A549 (cell line): ENCODE data around the gene OVCH1. TPM values are rescaled to one million over a fixed set of nuclear protein-coding genes. Genes with fewer than 3 reads are reported as not detected.
"Not testable (repeated sequence)": the region's sequence is repeated elsewhere in the genome, so short reads cannot be mapped to it uniquely, and the experiment has no call there.

ENCODE experiments used
- ATAC-seq, 2 experiments: fragments of 200-7000 bp in 1 of 2; fragments of >200 bp in 1 of 2; cut with Nextera tagmentation in 1 of 2; cut with Tn5 transposase in 1 of 2; 3 replicates each; pipeline versions ENCODE4 v1.8.0 to v1.9.1; 2018 to 2020; ENCODE audit warnings: mild to moderate bottlenecking in 1 of 2, moderate library complexity in 1 of 2
- CTCF ChIA-PET: fragments of 300-600 bp; sonication (Branson Sonifier 250); formaldehyde crosslinking; extraction: SDS; loops from one replicate; lab custom pipeline; 2021; ENCODE audit warnings: antibody characterized with exemption, inconsistent platforms; lab: Yijun Ruan, JAX
- POLR2A ChIA-PET: fragments of 350-600 bp; formaldehyde crosslinking; extraction: SDS; loops from one replicate; lab custom pipeline; 2021; ENCODE audit warnings: antibody characterized with exemption, inconsistent platforms; lab: Yijun Ruan, JAX
- DNase-seq, 2 experiments: peaks; one replicate each; pipeline versions ENCODE4 v3.0.0 to v3.0.0-alpha.2; 2011 to 2016; ENCODE audit warnings: low read depth in 1 of 2, low spot score in 1 of 2
- FAIRE-seq: peaks from 2 replicates; lab custom pipeline; 2011; peaks lifted over from hg19 to GRCh38; lab: Jason Lieb, UNC
- H3K27ac ChIP-seq, 2 experiments: fragments of >200 bp; sonication (Bioruptor Twin); formaldehyde crosslinking; 3 replicates each; pipeline ENCODE4 v1.5.1; 2016 to 2017
- H3K4me1 ChIP-seq: fragments of >200 bp; sonication (Bioruptor Twin); formaldehyde crosslinking; 3 replicates; pipeline ENCODE4 v1.6.1; 2016
- H3K4me2 ChIP-seq: fragments of >200 bp; sonication (Bioruptor Twin); formaldehyde crosslinking; 3 replicates; pipeline ENCODE4 v1.6.1; 2016
- H3K4me3 ChIP-seq: fragments of >200 bp; sonication (Bioruptor Twin); formaldehyde crosslinking; 3 replicates; pipeline ENCODE4 v1.5.1; 2016
- H3K9me3 ChIP-seq: fragments of >200 bp; sonication (Bioruptor Twin); formaldehyde crosslinking; 3 replicates; pipeline ENCODE4 v1.6.1; 2016
- BHLHE40 ChIP-seq: IDR thresholded peaks from 2 replicates; pipeline ENCODE4 v1.6.1; 2012; ENCODE audit warnings: low read depth, low read length, inconsistent platforms
- CBX2 ChIP-seq: fragments of 200-600 bp; sonication (generic); IDR thresholded peaks from 2 replicates; pipeline ENCODE4 v1.6.1; 2016; ENCODE audit warnings: low read depth, mild to moderate bottlenecking, borderline replicate concordance
- CEBPB ChIP-seq, 2 experiments: fragments of >200 bp in 1 of 2; sonication (Bioruptor Twin) in 1 of 2; formaldehyde crosslinking in 1 of 2; IDR thresholded peaks; 2 replicates each; pipeline ENCODE4 v1.6.1; 2012 to 2016
- ELK1 ChIP-seq: fragments of 150-350 bp; IDR thresholded peaks from 2 replicates; pipeline ENCODE4 v1.6.1; 2014; ENCODE audit warnings: low read depth, mild to moderate bottlenecking, low read length
- FOXS1 ChIP-seq: fragments of 250-450 bp; sonication (Bioruptor Pico); IDR thresholded peaks from 2 replicates; pipeline ENCODE4 v1.5.0; 2020; ENCODE audit warnings: mild to moderate bottlenecking, moderate library complexity
- HOXA7 ChIP-seq: fragments of 250-450 bp; sonication (Bioruptor Pico); IDR thresholded peaks from 2 replicates; pipeline ENCODE4 v1.5.0; 2020; ENCODE audit warnings: mild to moderate bottlenecking, moderate library complexity
- JUN ChIP-seq, 2 experiments: fragments of >200 bp; sonication (Bioruptor Twin); formaldehyde crosslinking; IDR thresholded peaks; 2 replicates in 1 of 2; 3 replicates in 1 of 2; pipeline ENCODE4 v1.6.1; 2016 to 2017
- NPAS2 ChIP-seq: fragments of 250-450 bp; sonication (Bioruptor Pico); IDR thresholded peaks from 2 replicates; pipeline ENCODE4 v1.8.0; 2022; ENCODE audit warnings: mild to moderate bottlenecking, moderate library complexity, borderline replicate concordance
- NR3C1 ChIP-seq: fragments of >200 bp; sonication (Bioruptor Twin); formaldehyde crosslinking; IDR thresholded peaks from 3 replicates; pipeline ENCODE4 v1.6.1; 2017
- POLR2AphosphoS2 ChIP-seq: conservative IDR thresholded peaks from 2 replicates; pipeline ENCODE4 v1.6.1; 2012; ENCODE audit warnings: low read length, improper control_type of control experiment, inconsistent platforms
- REST ChIP-seq: fragments of 200-600 bp; sonication (generic); IDR thresholded peaks from 2 replicates; pipeline ENCODE4 v1.6.1; 2016; ENCODE audit warnings: antibody characterized with exemption, mild to moderate bottlenecking, moderate library complexity
- RNF2 ChIP-seq: fragments of 200-600 bp; sonication (generic); IDR thresholded peaks from 2 replicates; pipeline ENCODE4 v1.6.1; 2016; ENCODE audit warnings: low read depth, mild to moderate bottlenecking, antibody characterized with exemption, moderate library complexity, borderline replicate concordance
- TFCP2L1 ChIP-seq: fragments of 250-450 bp; sonication (Bioruptor Pico); IDR thresholded peaks from 2 replicates; pipeline ENCODE4 v1.5.0; 2021; ENCODE audit warnings: mild to moderate bottlenecking
- ZC3H11A ChIP-seq: fragments of 450-650 bp; IDR thresholded peaks from 2 replicates; pipeline ENCODE4 v1.6.1; 2014; ENCODE audit warnings: antibody characterized with exemption, mild to moderate bottlenecking
- WGBS: methylation state at CpG from one replicate; pipeline ENCODE4 v1.1.6; 2017; ENCODE audit errors: missing lambda C conversion rate; 5-methylcytosine and 5-hydroxymethylcytosine counted together
- polyA plus RNA-seq, 4 experiments: library from polyadenylated mRNA; depleted of rRNA in 3 of 4; stranded (reverse); fragments of >200 nt; fragmentation: RNase III in 1 of 4; extraction: RNeasy Plus Mini Kit Qiagen cat#74134 plus additional on column Dnase treatment in 1 of 4; gene quantifications; 2 replicates in 3 of 4; 3 replicates in 1 of 4; pipeline ENCODE4 v1.2.3, GENCODE V29; 2011 to 2017
- TF ChIP-seq, protein P1 (sequence below): IDR thresholded peaks from 2 replicates; pipeline ENCODE4 v1.6.1; 2012; ENCODE audit warnings: low read depth, borderline replicate concordance

The OVCH1 gene
- polyA plus RNA-seq, 2 of the 4 experiments (the other 2 are of a cell fraction) = not detected

DNA sequence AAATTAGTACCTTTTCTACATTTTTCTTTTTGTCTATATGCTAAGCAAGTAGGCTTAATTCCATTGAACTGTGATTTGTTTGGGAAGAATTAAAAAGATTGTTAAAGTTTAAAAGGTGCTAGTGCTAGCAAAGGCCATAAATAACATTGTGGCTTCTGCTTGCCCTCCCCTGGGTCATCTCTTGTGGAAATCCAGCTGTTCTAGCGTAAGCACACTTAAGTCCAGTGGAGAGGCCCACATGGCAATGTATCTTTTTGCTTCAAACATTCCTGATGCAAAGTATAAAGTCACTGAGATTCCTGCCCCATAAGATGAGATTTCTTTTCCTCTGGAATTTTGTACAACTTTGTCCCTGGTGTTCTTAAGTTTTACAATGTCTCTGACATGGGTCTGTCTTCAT is 102.1 kb downstream of the OVCH1 start:
- ATAC-seq (no peak), FAIRE-seq (no peak), DNase-seq (no peak)
- no peak overlapping the region for H3K4me2 ChIP-seq
- H3K4me3 ChIP-seq = no peak overlapping the region
- no peaks in the 10 kb centered on the region for H3K4me1 ChIP-seq
- WGBS = 52% methylated on average over 1 of the region's 1 CpG
- CTCF ChIA-PET = no interaction called here
- H3K9me3 ChIP-seq = no peaks in the 10 kb centered on the region
- TF ChIP-seq CBX2 (no peak), POLR2AphosphoS2 (no peak), RNF2 (no peak), BHLHE40 (no peak), NPAS2 (CRISPR knock-in tag) (no peak), CEBPB (IDR thresholded peaks at IDR 0.05) (no peak), HOXA7 (CRISPR knock-in tag) (no peak), TFCP2L1 (CRISPR knock-in tag) (no peak), ZC3H11A (no peak), REST (no peak), ELK1 (no peak), NR3C1 (no peak), FOXS1 (CRISPR knock-in tag) (no peak)
- no peak overlapping the region for H3K27ac ChIP-seq
- POLR2A ChIA-PET = no interaction called here

- H3K4me1 ChIP-seq, H3K9me3 ChIP-seq, ATAC-seq, H3K4me3 ChIP-seq, POLR2A ChIA-PET, DNase-seq, CTCF ChIA-PET, H3K4me2 ChIP-seq, H3K27ac ChIP-seq, FAIRE-seq: not testable (repeated sequence)
- 11% methylated on average over 3 of the region's 3 CpGs for WGBS
These were observed 107.1 kb downstream of the OVCH1 start for GRCh38 chr12:29390419-29390818.

DNA sequence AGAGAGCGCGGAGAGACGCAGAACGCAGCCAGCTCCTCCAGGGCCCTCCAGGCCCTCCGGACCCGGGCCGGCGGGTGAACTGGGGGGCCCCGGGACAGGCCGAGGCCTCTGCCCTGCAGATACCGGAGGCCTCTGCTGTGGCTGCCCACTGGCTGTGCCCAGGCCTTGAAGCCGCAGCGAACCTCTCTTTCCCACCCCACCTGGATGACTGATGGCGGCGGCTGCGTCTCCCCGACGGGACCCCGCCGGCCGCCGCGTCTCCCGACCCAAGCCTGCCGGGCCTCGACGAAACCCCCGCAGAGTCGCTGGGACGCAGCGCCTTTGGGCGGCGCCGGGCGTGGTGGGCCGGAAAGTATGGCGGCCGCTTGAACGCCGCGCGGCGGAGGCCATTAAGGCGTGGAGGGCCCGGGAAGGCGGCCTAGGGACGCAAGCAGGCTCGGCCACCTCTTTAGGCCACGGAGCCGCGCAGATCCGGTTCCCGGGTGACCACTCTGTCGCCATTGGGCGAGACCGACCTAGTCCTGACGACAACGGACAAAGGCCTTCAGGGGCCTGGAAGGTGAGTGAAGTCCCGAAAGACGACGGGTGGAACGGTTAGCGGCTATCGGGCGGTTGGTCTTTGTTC is 108.1 kb downstream of the OVCH1 start:
- no peak for FAIRE-seq
- ChIA-PET CTCF (no interaction called here), POLR2A (no interaction called here)
- Histone ChIP-seq H3K27ac (no peak overlapping the region), H3K4me2 (no peak overlapping the region), H3K9me3 (no peaks in the 10 kb centered on the region), H3K4me1 (no peaks in the 10 kb centered on the region), H3K4me3 (no peak overlapping the region)
- TF ChIP-seq JUN (IDR thresholded peaks at IDR 0.05) = no peak
- TF ChIP-seq, protein P1, sequence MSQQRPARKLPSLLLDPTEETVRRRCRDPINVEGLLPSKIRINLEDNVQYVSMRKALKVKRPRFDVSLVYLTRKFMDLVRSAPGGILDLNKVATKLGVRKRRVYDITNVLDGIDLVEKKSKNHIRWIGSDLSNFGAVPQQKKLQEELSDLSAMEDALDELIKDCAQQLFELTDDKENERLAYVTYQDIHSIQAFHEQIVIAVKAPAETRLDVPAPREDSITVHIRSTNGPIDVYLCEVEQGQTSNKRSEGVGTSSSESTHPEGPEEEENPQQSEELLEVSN = no peak
- WGBS = 90% methylated on average over 48 of the region's 65 CpGs
- no peak for ATAC-seq
- no peak for DNase-seq

DNA sequence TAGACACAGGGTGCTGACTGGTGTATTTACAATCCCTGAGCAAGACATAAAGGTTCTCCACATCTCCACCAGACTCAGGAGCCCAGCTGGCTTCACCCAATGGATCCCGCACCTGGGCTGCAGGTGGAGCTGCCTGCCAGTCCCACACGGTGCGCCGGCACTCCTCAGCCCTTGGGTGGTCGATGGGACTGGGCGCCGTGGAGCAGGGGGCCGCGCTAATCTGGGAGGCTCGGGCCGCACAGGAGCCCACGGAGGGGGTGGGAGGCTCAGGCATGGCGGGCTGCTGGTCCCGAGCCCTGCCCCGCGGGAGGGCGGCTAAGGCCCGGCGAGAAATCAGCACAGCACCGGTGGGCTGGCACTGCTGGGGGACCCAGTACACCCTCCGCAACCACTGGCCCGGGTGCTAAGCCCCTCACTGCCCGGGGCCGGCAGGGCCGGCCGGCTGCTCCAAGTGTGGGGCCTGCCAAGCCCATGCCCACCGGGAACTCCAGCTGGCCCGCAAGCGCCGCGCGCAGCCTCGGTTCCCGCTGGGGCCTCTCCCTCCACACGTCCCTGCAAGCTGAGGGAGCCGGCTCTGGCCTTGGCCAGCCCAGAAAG is 111.3 kb downstream of the OVCH1 start:
- ATAC-seq, H3K4me2 ChIP-seq, H3K27ac ChIP-seq, DNase-seq, H3K9me3 ChIP-seq, POLR2A ChIA-PET, CTCF ChIA-PET, H3K4me3 ChIP-seq, FAIRE-seq, H3K4me1 ChIP-seq: not testable (repeated sequence)
- WGBS = 86% methylated on average over 15 of the region's 36 CpGs

DNA sequence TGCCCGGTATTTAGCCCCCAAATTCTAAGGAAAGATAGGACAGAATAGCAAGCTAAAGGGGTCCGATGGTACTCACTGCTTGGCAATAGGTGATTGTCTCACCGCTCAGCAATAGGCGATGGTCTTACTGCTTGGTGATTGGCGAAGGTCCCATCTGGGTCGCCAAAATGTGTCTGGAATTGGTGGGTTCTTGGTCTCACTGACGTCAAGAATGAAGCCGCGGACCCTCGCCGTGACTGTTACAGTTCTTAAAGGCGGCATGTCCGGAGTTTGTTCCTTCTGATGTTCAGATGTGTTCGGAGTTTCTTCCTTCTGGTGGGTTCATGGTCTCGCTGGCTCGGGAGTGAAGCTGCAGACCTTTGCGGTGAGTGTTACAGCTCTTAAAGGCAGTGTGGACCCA is 112.3 kb downstream of the OVCH1 start:
- POLR2A ChIA-PET, FAIRE-seq, ATAC-seq, H3K9me3 ChIP-seq, H3K4me2 ChIP-seq, CTCF ChIA-PET, H3K27ac ChIP-seq, H3K4me1 ChIP-seq, H3K4me3 ChIP-seq, DNase-seq: not testable (repeated sequence)
- 75% methylated on average over 17 of the region's 17 CpGs for WGBS
